GM12878 (cell line): Measurements from ENCODE around the gene TNFSF4. TPM values are rescaled to one million over a fixed set of nuclear protein-coding genes. Genes with fewer than 3 reads are reported as not detected.

Experiments used
- ATF7 ChIP-seq: fragments of 450-650 bp; IDR thresholded peaks from 2 replicates; pipeline ENCODE4 v1.6.1; 2016; ENCODE audit warnings: low read depth, mild to moderate bottlenecking
- PKNOX1 ChIP-seq: fragments of 450-650 bp; IDR thresholded peaks from 2 replicates; pipeline ENCODE4 v1.6.1; 2016; ENCODE audit warnings: mild to moderate bottlenecking
- PML ChIP-seq: IDR thresholded peaks from 2 replicates; pipeline ENCODE4 v1.6.1; 2012; ENCODE audit warnings: low read length, inconsistent platforms
- RELA ChIP-seq: fragments of 450-650 bp; IDR thresholded peaks from 2 replicates; pipeline ENCODE4 v1.8.0; 2014; ENCODE audit warnings: borderline replicate concordance; ENCODE audit not compliant: partially characterized antibody
- RFX5 ChIP-seq: IDR thresholded peaks from 2 replicates; pipeline ENCODE4 v1.6.1; 2011; ENCODE audit warnings: low read depth, low read length, improper control_type of control experiment
- SREBF1 ChIP-seq: IDR thresholded peaks from 2 replicates; pipeline ENCODE4 v1.6.1; 2012; ENCODE audit warnings: mild to moderate bottlenecking, low read length
- USF2 ChIP-seq: IDR thresholded peaks from 2 replicates; pipeline ENCODE4 v1.6.1; 2011; ENCODE audit warnings: low read depth, low read length, improper control_type of control experiment, borderline replicate concordance
- polyA plus RNA-seq, 11 experiments: library from polyadenylated mRNA; depleted of rRNA in 4 of 11; unstranded in 6 of 11; stranded (reverse) in 5 of 11; fragments of >200 nt; fragmentation: Nextera tagmentation in 4 of 11; fragmentation: Illumina TruSeq in 1 of 11; extraction: Ambion mirVana in 4 of 11; extraction: Trizol in 1 of 11; gene quantifications; 1 replicate in 1 of 11; 2 replicates in 10 of 11; pipeline versions ENCODE4 v1.2.1 to v1.2.3, GENCODE V29; 2011 to 2016; ENCODE audit warnings: inconsistent platforms in 2 of 11, missing spikeins in 2 of 11, low read depth in 1 of 11
- total RNA-seq, 4 experiments: library from RNA; depleted of rRNA in 3 of 4; stranded (reverse); fragments of >200 nt in 3 of 4; fragmentation: Illumina TruSeq in 1 of 4; extraction: Trizol in 1 of 4; gene quantifications; 2 replicates each; pipeline versions ENCODE4 v1.2.1 to v1.2.3, GENCODE V29; 2013 to 2021
- TF ChIP-seq, protein P1 (sequence below): IDR thresholded peaks from 2 replicates; pipeline ENCODE4 v1.6.1; 2011; ENCODE audit warnings: borderline replicate concordance, low read depth, mild to moderate bottlenecking, moderate library complexity, mixed read lengths, low read length; ENCODE audit not compliant: insufficient read depth; ENCODE audit errors: extremely low read length
- TF ChIP-seq, protein P2 (sequence below): fragments of 450-650 bp; IDR thresholded peaks from 2 replicates; pipeline ENCODE4 v1.6.1; 2018; ENCODE audit warnings: borderline replicate concordance, mild to moderate bottlenecking; ENCODE audit not compliant: partially characterized antibody
- TF ChIP-seq, protein P3 (sequence below): fragments of 450-650 bp; IDR thresholded peaks from 2 replicates; pipeline ENCODE4 v1.6.1; 2016; ENCODE audit warnings: mild to moderate bottlenecking, moderate library complexity, borderline replicate concordance

TNFSF4 gene
- total and polyA plus RNA-seq, 10 of the 15 experiments (the other 5 are each of a cell fraction or from before 2014, with no cell fraction given), result 8.1 to 31.0 (median 12.9) TPM

DNA sequence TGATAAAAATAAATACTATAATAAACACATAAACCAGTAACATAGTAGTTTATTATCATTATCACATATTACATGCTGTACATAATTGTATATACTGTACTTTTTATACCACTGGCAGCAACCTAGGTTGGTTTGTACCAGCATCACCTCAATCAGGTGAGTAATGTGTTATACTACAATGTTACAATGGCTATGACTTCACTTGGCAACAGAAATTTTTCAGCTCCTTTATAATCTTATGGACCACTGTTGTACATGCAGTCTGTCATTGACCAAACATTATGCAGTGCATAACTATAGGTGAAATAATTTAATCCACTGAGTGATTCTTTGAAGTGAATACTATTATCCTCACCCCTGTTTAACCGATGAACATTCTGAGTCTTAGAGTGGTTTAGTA lies 44.5 kb downstream of the TNFSF4 start (continued):
- TF ChIP-seq RELA, result no peak
- no peak for TF ChIP-seq PKNOX1
- no peak for TF ChIP-seq PML
- TF ChIP-seq, protein P1, sequence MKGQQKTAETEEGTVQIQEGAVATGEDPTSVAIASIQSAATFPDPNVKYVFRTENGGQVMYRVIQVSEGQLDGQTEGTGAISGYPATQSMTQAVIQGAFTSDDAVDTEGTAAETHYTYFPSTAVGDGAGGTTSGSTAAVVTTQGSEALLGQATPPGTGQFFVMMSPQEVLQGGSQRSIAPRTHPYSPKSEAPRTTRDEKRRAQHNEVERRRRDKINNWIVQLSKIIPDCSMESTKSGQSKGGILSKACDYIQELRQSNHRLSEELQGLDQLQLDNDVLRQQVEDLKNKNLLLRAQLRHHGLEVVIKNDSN, result no peak
- TF ChIP-seq USF2, result no peak
- TF ChIP-seq RFX5, result no peak
- TF ChIP-seq ATF7, result no peak
- TF ChIP-seq SREBF1, result no peak
- TF ChIP-seq, protein P2, sequence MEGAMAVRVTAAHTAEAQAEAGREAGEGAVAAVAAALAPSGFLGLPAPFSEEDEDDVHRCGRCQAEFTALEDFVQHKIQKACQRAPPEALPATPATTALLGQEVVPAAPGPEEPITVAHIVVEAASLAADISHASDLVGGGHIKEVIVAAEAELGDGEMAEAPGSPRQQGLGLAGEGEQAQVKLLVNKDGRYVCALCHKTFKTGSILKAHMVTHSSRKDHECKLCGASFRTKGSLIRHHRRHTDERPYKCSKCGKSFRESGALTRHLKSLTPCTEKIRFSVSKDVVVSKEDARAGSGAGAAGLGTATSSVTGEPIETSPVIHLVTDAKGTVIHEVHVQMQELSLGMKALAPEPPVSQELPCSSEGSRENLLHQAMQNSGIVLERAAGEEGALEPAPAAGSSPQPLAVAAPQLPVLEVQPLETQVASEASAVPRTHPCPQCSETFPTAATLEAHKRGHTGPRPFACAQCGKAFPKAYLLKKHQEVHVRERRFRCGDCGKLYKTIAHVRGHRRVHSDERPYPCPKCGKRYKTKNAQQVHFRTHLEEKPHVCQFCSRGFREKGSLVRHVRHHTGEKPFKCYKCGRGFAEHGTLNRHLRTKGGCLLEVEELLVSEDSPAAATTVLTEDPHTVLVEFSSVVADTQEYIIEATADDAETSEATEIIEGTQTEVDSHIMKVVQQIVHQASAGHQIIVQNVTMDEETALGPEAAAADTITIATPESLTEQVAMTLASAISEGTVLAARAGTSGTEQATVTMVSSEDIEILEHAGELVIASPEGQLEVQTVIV, result no peak
- TF ChIP-seq, protein P3, sequence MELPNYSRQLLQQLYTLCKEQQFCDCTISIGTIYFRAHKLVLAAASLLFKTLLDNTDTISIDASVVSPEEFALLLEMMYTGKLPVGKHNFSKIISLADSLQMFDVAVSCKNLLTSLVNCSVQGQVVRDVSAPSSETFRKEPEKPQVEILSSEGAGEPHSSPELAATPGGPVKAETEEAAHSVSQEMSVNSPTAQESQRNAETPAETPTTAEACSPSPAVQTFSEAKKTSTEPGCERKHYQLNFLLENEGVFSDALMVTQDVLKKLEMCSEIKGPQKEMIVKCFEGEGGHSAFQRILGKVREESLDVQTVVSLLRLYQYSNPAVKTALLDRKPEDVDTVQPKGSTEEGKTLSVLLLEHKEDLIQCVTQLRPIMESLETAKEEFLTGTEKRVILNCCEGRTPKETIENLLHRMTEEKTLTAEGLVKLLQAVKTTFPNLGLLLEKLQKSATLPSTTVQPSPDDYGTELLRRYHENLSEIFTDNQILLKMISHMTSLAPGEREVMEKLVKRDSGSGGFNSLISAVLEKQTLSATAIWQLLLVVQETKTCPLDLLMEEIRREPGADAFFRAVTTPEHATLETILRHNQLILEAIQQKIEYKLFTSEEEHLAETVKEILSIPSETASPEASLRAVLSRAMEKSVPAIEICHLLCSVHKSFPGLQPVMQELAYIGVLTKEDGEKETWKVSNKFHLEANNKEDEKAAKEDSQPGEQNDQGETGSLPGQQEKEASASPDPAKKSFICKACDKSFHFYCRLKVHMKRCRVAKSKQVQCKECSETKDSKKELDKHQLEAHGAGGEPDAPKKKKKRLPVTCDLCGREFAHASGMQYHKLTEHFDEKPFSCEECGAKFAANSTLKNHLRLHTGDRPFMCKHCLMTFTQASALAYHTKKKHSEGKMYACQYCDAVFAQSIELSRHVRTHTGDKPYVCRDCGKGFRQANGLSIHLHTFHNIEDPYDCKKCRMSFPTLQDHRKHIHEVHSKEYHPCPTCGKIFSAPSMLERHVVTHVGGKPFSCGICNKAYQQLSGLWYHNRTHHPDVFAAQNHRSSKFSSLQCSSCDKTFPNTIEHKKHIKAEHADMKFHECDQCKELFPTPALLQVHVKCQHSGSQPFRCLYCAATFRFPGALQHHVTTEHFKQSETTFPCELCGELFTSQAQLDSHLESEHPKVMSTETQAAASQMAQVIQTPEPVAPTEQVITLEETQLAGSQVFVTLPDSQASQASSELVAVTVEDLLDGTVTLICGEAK, result no peak
